ENCODE results near the gene PLEKHA6.
"Not testable (repeated sequence)": the region's sequence is repeated elsewhere in the genome, so short reads cannot be mapped to it uniquely, and the experiment has no call there.

PLEKHA6 gene

GRCh38 chr1:204334455-204334854 is 25.3 kb downstream of the PLEKHA6 start:
- no peak for DNase-seq

GRCh38 chr1:204333427-204333826 is 26.3 kb downstream of the PLEKHA6 start:
- DNase-seq, result no peak

- DNase-seq, result no peak
Measured at GRCh38 chr1:204331847-204332487, 27.8 kb downstream of the PLEKHA6 start.

GRCh38 chr1:204331275-204331674 is 28.5 kb downstream of the PLEKHA6 start:
- DNase-seq, result no peak

- DNase-seq, result not testable (repeated sequence)
Measured at GRCh38 chr1:204327870-204328269, 31.9 kb downstream of the PLEKHA6 start.

GRCh38 chr1:204327359-204327758 is 32.4 kb downstream of the PLEKHA6 start:
- DNase-seq, result peak; percentile 51

- no peak for DNase-seq
Measured at GRCh38 chr1:204326771-204327300, 32.9 kb downstream of the PLEKHA6 start.

GRCh38 chr1:204325944-204326343 is 33.8 kb downstream of the PLEKHA6 start:
- peak; percentile 27 for DNase-seq

- DNase-seq, result no peak
Measured at GRCh38 chr1:204323887-204324286, 35.8 kb downstream of the PLEKHA6 start.

- DNase-seq, result no peak
Measured at GRCh38 chr1:204322339-204322868, 37.3 kb downstream of the PLEKHA6 start.

- no peak for DNase-seq
Measured at GRCh38 chr1:204321665-204322064, 38.1 kb downstream of the PLEKHA6 start.

GRCh38 chr1:204321051-204321450 is 38.7 kb downstream of the PLEKHA6 start:
- DNase-seq, result no peak

GRCh38 chr1:204320382-204320804 is 39.3 kb downstream of the PLEKHA6 start:
- DNase-seq, result no peak

GRCh38 chr1:204319462-204319861 is 40.3 kb downstream of the PLEKHA6 start:
- DNase-seq, result no peak

GRCh38 chr1:204319027-204319426 is 40.7 kb downstream of the PLEKHA6 start:
- no peak for DNase-seq

GRCh38 chr1:204318324-204318723 is 41.4 kb downstream of the PLEKHA6 start:
- no peak for DNase-seq

- DNase-seq, result no peak
Measured at GRCh38 chr1:204317170-204317569, 42.6 kb downstream of the PLEKHA6 start.

GRCh38 chr1:204316164-204316563 is 43.6 kb downstream of the PLEKHA6 start:
- DNase-seq, result no peak

GRCh38 chr1:204314893-204315658 is 44.7 kb downstream of the PLEKHA6 start:
- peak; percentile 24 for DNase-seq

GRCh38 chr1:204314171-204314892 is 45.4 kb downstream of the PLEKHA6 start:
- DNase-seq, result no peak

- DNase-seq, result no peak
Measured at GRCh38 chr1:204313675-204314074, 46.1 kb downstream of the PLEKHA6 start.

GRCh38 chr1:204310970-204311369 is 48.8 kb downstream of the PLEKHA6 start:
- not testable (repeated sequence) for DNase-seq

- peak; percentile 52 for DNase-seq
Measured at GRCh38 chr1:204308023-204308628, 51.6 kb downstream of the PLEKHA6 start.
